ENCODE results near the gene LRRC7.

DNA sequence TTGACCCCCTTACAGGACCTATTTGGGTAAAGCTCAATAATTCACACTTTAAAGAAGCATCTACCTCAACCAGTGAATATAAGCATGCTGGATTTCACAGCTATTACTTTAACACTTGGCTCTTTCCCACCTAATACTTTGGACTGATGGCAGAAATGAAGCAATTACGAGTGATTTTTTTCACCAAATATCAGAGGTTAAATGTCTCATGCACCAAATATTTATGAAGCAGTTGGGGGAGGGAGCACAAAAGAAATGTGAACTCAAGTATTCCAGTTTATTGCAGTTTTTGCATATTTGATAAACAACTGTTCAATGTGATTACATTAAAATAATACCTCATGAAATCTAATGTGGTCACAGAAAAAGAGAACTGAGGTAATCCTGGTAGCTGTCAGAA is 223.6 kb downstream of the LRRC7 start:
- TF ChIP-seq, protein P1, sequence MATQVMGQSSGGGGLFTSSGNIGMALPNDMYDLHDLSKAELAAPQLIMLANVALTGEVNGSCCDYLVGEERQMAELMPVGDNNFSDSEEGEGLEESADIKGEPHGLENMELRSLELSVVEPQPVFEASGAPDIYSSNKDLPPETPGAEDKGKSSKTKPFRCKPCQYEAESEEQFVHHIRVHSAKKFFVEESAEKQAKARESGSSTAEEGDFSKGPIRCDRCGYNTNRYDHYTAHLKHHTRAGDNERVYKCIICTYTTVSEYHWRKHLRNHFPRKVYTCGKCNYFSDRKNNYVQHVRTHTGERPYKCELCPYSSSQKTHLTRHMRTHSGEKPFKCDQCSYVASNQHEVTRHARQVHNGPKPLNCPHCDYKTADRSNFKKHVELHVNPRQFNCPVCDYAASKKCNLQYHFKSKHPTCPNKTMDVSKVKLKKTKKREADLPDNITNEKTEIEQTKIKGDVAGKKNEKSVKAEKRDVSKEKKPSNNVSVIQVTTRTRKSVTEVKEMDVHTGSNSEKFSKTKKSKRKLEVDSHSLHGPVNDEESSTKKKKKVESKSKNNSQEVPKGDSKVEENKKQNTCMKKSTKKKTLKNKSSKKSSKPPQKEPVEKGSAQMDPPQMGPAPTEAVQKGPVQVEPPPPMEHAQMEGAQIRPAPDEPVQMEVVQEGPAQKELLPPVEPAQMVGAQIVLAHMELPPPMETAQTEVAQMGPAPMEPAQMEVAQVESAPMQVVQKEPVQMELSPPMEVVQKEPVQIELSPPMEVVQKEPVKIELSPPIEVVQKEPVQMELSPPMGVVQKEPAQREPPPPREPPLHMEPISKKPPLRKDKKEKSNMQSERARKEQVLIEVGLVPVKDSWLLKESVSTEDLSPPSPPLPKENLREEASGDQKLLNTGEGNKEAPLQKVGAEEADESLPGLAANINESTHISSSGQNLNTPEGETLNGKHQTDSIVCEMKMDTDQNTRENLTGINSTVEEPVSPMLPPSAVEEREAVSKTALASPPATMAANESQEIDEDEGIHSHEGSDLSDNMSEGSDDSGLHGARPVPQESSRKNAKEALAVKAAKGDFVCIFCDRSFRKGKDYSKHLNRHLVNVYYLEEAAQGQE (IDR thresholded peaks at IDR 0.05; ENCODE audit: insufficient read depth in 1 of 2, low read depth in 2 of 2, low read length in 1 of 2), result no peak
- TF ChIP-seq, protein P2, sequence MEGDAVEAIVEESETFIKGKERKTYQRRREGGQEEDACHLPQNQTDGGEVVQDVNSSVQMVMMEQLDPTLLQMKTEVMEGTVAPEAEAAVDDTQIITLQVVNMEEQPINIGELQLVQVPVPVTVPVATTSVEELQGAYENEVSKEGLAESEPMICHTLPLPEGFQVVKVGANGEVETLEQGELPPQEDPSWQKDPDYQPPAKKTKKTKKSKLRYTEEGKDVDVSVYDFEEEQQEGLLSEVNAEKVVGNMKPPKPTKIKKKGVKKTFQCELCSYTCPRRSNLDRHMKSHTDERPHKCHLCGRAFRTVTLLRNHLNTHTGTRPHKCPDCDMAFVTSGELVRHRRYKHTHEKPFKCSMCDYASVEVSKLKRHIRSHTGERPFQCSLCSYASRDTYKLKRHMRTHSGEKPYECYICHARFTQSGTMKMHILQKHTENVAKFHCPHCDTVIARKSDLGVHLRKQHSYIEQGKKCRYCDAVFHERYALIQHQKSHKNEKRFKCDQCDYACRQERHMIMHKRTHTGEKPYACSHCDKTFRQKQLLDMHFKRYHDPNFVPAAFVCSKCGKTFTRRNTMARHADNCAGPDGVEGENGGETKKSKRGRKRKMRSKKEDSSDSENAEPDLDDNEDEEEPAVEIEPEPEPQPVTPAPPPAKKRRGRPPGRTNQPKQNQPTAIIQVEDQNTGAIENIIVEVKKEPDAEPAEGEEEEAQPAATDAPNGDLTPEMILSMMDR (IDR thresholded peaks at IDR 0.05), result no peak
- TF ChIP-seq POLR2AphosphoS5 (IDR thresholded peaks at IDR 0.05; ENCODE audit: low read depth, low read length) (no peak), SIN3A (IDR thresholded peaks at IDR 0.05; ENCODE audit: borderline replicate concordance, insufficient read depth, low read depth, low read length) (no peak)

Data from Panc1 (cell line).